Esophagus muscularis mucosa (tissue), 3 donors: ENCODE measurements around the gene VCL.

Source experiments
- CTCF ChIP-seq, 3 experiments: fragments of 200-600 bp in 2 of 3; fragments of 450-650 bp in 1 of 3; sonication (generic) in 2 of 3; IDR thresholded peaks; one replicate each; pipeline ENCODE4 v1.5.1; 2017 to 2019; ENCODE audit warnings: antibody characterized with exemption in 3 of 3, mild to moderate bottlenecking in 2 of 3, moderate library complexity in 1 of 3
- POLR2A ChIP-seq: fragments of 450-650 bp; IDR thresholded peaks from one replicate; pipeline ENCODE4 v1.6.1; 2017; ENCODE audit warnings: antibody characterized with exemption, moderate library complexity, mild to moderate bottlenecking, low read depth

DNA sequence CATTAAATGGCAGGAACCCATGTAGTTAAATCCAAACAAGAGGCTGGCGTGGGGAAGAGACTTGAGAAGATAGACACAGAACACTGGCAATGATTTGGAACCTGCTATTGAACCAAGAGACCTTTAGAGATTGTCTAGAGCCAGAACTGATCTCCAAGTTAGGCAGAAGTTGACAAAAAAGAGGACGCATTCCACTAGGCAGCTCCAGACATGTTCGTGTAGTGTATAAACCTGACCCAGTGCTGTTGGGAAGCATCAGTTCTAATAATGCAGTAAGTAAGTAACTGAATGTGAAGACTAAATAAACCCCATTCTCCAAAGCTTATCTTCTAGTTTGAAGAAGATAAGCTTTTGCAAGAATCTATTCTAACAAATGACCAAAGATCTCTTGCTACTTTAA lies 101.9 kb downstream of the VCL start:
- TF ChIP-seq CTCF (IDR thresholded peaks at IDR 0.05) (no peak), POLR2A (no peak)
